HepG2 (cell line): ENCODE measurements around the gene NDUFB7.

Experiments used
- FOXA3 ChIP-seq: IDR thresholded peaks from 2 replicates; pipeline ENCODE4 v1.6.1; 2016; ENCODE audit warnings: missing genetic modification reagents, missing compliant biosample characterization
- FOXM1 ChIP-seq: sonication (generic); formaldehyde crosslinking; IDR thresholded peaks from 2 replicates; pipeline ENCODE4 v1.5.0; 2020; ENCODE audit warnings: missing genetic modification reagents
- ZFP90 ChIP-seq: sonication (generic); formaldehyde crosslinking; IDR thresholded peaks from 2 replicates; pipeline ENCODE4 v1.8.0; 2022; ENCODE audit warnings: missing genetic modification reagents, mild to moderate bottlenecking, inconsistent platforms, borderline replicate concordance

DNA sequence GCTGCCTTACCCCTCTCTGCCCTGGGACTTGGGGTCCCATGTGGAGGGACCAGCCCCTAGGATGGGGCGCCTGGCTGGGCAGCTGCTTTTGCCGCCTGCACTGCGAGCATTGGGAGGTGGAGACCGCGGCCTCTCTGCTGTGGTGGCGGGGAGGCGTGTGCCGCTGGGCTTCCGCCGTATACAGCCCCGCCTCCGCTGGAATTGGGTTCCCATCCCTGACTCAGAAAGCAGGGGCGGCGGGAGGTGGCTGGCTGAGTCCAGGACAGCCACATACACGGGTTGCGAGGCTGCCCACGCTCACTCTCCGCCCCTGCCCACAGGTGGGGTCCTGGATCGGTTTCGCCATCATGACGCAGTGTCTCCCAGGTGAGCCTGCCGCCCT, 6.6 kb downstream of the NDUFB7 start:
- TF ChIP-seq FOXM1 (CRISPR knock-in tag), result no peak
- no peak for TF ChIP-seq FOXA3
- no peak for TF ChIP-seq ZFP90 (CRISPR knock-in tag)
